Choroid plexus epithelial cell (primary cell): Measurements from ENCODE around the gene GPR37L1.
"Not testable (repeated sequence)": the region's sequence is repeated elsewhere in the genome, so short reads cannot be mapped to it uniquely, and the experiment has no call there.

ENCODE experiments used
- DNase-seq: peaks from one replicate; pipeline ENCODE4 v3.0.0-alpha.2; 2010; ENCODE audit warnings: low read depth
- H3K4me3 ChIP-seq: 2 replicates; pipeline ENCODE4 v1.5.1; 2011; ENCODE audit warnings: low read depth, mild to moderate bottlenecking, control low read depth, low read length, moderate library complexity
- CTCF ChIP-seq: conservative IDR thresholded peaks from 2 replicates; pipeline ENCODE4 v1.5.1; 2011; ENCODE audit warnings: low read depth, mild to moderate bottlenecking, control low read depth, inconsistent platforms, low read length, moderate library complexity

Gene GPR37L1

GRCh38 chr1:202171292-202172014, 48.7 kb downstream of the GPR37L1 start:
- TF ChIP-seq CTCF: no peak
- DNase-seq: no peak

GRCh38 chr1:202172015-202172355, 49.3 kb downstream of the GPR37L1 start:
- no peak for DNase-seq
- no peak for TF ChIP-seq CTCF
- no peak overlapping the region for H3K4me3 ChIP-seq

More at GRCh38 chr1:202171292-202172014, 48.7 kb downstream of the GPR37L1 start:
- no peak overlapping the region for H3K4me3 ChIP-seq

- TF ChIP-seq CTCF: no peak
- no peak overlapping the region for H3K4me3 ChIP-seq
- DNase-seq: no peak
Measured at GRCh38 chr1:202173993-202174392, 51.3 kb downstream of the GPR37L1 start.

- TF ChIP-seq CTCF: no peak
- no peak overlapping the region for H3K4me3 ChIP-seq
- no peak for DNase-seq
Measured at GRCh38 chr1:202176949-202177927, 54.5 kb downstream of the GPR37L1 start.

GRCh38 chr1:202179828-202180750, 57.4 kb downstream of the GPR37L1 start:
- no peak for DNase-seq
- TF ChIP-seq CTCF: no peak
- H3K4me3 ChIP-seq: no peak overlapping the region

GRCh38 chr1:202180751-202181139, 58.0 kb downstream of the GPR37L1 start:
- not testable (repeated sequence) for DNase-seq, H3K4me3 ChIP-seq

- no peak overlapping the region for H3K4me3 ChIP-seq
- TF ChIP-seq CTCF: no peak
- DNase-seq: no peak
Measured at GRCh38 chr1:202181586-202181985, 58.9 kb downstream of the GPR37L1 start.
